Activated CD8-positive, alpha-beta memory T cell treated with anti-CD3 and anti-CD28 coated beads, Interleukin-2, amount 50 U/mL, for 4 hours (primary cell): ENCODE data around the gene FEM1A.
"Not testable (repeated sequence)": the region's sequence is repeated elsewhere in the genome, so short reads cannot be mapped to it uniquely, and the experiment has no call there.

Experiments used
- DNase-seq: peaks from one replicate; pipeline ENCODE4 v3.0.0-alpha.2; 2020

FEM1A gene

DNA sequence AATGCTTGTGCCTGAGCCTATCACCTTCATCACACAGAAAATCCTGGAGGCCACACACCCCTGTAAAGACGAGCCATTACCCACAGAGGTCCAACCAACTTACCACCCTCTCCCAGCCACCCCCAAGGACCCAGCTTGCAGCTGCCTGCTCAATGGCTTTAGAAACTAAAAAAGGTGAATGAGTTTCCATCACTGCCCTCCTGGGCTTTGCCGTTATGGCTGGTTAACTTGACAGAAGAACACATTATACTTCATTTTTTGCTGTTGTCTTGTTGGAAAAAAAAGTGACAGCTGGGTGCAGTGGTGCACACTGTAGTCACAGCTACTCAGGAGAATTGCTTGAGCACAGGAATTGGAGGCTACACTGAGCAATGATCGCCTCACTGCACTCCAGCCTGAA lies 17.4 kb upstream of the FEM1A start:
- no peak for DNase-seq

DNA sequence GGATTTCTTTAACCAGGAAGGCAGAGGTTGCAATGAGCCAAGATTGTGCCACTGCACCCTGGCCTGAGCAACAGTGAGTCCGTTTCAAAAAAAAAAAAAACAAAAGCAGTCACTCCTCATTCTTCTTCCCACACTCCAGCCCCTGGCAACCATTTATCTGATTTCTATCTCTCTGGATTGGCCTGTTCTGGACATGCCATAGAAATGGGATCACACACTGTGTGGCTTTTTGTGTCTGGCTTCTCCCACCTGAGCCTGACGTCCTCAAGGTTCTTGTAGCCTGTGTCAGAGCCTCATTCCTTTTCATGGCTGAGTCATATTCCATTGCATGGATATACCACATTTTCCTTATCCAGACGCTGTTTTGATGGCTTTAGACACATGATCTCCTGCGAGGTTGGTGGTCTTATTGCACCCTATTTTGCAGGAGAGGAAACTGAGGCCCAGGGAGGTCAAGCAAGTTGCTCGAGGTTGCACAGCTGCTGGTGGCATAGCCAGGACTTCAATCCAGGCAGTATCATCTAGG lies 15.8 kb upstream of the FEM1A start:
- DNase-seq = no peak

DNA sequence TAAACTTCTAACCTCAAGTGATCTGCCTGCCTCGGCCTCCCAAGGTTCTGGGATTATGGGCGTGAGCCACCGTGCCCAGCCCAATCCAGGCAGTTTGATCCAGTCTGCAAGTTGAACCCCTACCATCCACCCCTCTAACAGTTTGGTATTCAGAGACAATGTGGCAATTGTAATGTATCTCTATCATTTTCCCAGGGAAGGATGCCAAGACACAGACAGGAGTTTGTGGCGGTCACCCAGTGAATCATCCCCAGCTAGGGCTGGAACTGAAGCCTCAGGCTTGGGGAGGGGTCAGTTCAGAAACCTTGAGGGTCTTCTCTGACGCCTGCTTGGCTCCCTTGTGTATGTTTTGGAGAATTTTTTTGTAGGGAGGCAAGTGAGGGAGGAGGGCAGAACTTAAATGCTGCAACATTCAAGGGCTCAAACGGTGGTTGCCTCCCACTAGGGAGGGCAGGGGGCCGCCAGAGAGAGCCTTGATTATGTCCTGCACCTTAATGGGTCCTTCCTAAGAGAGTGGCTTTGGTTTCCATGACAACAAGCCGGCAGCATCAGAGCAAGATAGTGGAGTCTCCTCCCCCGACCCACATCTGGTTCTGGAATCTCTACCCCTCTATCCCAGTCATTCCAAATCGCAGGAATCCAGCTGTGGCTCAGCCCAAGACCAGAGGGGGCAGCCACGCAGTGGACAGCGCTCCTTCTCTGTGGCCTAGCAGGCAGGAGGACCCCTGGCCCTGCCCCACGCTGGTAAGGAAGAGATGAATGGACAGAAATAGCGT lies 14.9 kb upstream of the FEM1A start:
- no peak for DNase-seq

DNA sequence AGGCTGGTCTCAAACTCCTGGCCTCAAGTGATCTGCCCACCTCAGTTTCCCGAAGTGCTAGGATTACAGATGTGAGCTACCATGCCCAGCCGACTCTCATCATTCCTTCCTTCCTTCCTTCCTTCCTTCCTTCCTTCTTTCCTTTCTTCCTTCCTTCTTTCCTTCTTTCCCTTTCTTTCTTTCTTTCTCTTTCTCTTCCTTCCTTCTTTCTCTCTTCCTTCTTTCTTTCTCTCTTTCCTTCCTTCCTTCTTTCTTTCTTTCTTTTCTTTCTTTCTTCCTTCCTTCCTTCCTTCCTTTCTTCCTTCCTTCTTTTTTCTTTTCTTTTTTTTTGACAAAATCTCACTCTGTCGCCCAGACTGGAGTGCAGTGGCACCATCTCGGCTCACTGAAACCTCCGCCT lies 13.4 kb upstream of the FEM1A start:
- not testable (repeated sequence) for DNase-seq

DNA sequence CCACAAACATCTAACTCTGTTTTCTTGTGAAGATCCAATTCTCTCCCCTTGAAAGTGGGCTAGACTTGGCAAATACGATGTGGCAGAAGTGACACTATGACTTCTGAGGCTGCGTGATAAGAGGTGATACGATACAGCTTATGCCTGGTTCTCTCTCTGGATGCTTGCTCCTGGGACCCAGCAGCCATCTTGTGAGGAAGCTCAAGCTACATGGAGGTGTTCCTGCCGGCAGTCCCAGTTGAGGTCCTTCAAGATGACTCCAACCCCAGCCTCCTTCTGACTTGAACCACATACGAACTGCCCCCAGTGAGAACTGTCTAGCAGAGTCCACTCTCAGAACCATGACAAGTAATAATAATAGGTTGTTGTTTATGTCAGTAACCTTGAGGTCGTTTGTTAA lies 10.7 kb upstream of the FEM1A start:
- no peak for DNase-seq

DNA sequence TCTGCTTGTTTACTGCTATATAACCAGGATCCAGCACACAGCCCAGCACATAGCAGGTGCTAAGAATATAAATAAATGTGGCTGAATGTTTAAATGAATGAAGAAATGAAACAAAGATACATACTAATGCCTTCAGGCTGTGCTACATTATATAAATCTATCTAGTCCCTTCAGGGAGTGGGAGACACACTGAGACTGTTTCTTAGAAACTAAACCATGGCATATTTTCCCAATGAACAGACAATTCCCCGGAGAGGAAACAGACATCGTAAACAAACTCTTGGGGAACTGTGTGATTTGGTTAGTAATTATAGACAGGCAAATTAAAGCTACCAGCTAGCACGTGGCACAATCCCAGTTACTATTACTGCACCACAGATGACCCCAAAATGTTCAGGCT lies 9.7 kb upstream of the FEM1A start:
- no peak for DNase-seq

DNA sequence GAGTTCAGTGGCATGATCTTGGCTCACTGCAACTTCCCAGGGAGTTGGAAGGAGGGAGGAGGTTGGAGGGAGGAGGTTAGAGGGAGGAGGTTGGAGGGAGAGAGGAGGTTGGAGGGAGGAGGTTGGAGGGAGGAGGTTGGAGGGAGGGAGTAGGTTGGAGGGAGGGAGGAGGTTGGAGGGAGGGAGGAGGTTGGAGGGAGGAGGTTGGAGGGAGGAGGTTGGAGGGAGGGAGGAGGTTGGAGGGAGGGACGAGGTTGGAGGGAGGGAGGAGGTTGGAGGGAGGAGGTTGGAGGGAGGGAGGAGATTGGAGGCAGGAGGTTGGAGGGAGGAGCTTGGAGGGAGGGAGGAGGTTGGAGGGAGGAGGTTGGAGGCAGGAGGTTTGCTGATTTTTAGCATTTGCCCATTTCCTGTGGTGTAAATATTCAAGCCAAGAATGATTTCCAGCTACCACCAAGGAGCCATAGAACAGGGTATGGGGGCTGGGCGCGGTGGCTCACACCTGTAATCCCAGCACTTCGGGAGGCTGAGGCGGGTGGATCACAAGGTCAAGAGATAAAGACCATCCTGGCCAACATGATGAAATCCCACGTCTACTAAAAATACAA lies 5.0 kb upstream of the FEM1A start:
- DNase-seq = not testable (repeated sequence)

DNA sequence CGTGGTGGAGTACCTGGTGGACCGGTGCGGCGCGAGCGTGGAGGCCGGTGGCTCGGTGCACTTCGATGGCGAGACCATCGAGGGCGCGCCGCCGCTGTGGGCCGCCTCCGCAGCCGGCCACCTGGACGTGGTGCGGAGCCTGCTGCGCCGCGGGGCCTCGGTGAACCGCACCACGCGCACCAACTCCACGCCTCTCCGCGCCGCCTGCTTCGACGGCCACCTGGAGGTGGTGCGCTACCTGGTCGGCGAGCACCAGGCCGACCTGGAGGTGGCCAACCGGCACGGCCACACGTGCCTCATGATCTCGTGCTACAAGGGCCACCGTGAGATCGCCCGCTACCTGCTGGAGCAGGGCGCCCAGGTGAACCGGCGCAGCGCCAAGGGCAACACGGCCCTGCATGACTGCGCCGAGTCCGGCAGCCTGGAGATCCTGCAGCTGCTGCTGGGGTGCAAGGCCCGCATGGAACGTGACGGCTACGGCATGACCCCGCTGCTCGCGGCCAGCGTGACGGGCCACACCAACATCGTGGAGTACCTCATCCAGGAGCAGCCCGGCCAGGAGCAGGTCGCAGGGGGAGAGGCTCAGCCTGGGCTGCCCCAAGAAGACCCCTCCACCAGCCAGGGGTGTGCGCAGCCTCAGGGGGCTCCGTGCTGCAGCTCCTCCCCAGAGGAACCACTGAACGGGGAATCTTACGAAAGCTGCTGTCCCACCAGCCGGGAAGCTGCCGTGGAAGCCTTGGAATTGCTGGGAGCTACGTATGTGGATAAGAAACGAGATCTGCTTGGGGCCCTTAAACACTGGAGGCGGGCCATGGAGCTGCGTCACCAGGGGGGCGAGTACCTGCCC lies 708 bp downstream of the FEM1A start:
- not testable (repeated sequence) for DNase-seq

DNA sequence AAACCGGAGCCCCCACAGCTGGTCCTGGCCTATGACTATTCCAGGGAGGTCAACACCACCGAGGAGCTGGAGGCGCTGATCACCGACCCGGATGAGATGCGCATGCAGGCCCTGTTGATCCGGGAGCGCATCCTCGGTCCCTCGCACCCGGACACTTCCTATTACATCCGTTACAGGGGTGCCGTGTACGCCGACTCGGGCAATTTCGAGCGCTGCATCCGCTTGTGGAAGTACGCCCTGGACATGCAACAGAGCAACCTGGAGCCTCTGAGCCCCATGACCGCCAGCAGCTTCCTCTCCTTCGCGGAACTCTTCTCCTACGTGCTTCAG lies 1.3 kb downstream of the FEM1A start:
- DNase-seq = not testable (repeated sequence)

DNA sequence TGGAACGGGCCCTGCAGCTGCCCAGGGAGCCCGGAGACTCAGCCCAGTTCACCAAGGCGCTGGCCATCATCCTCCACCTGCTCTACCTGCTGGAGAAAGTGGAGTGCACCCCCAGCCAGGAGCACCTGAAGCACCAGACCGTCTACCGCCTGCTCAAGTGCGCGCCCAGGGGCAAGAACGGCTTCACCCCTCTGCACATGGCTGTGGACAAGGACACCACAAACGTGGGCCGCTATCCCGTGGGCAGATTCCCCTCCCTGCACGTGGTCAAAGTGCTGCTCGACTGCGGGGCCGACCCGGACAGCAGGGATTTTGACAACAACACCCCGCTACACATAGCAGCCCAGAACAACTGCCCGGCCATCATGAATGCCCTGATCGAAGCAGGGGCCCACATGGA lies 1.7 kb downstream of the FEM1A start:
- not testable (repeated sequence) for DNase-seq

DNA sequence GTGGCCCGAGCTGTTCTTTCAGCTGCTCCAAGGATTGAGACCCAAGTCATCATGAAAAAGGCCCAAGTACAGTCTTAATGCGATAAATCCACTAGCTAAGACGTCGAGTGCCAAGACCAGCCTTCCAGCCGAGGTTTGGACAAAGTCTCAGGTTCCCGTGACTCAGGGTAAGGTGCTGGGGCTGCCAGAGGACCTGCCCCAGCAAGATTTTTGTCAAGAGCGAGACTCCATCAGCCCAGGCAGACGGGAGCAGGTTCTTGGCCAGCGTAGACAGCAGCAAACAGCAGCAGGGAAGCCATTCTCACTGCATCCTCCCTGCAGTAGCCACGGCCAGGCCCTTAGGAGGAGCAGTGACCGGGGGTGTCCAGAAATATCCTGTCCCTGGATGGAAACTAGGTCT lies 3.4 kb downstream of the FEM1A start:
- DNase-seq = no peak

DNA sequence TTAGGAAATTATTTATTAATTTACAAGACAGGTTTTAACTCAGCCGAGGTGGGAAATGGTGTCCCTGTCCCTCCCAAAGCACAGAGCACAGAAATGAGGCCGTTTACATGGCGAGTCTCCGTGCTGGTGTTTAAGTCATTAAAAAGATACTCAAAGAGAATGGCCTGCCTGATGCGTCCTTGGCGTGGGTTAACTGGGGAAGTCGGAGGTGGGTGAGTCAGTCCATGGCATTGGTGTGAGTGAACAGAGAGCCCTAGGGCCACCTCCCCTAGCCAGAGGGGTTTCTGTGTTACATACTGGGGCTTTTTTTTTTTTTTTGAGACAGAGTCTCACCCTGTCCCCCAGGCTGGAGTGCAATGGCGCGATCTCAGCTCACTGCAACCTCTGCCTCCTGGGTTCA lies 3.9 kb downstream of the FEM1A start:
- no peak for DNase-seq

DNA sequence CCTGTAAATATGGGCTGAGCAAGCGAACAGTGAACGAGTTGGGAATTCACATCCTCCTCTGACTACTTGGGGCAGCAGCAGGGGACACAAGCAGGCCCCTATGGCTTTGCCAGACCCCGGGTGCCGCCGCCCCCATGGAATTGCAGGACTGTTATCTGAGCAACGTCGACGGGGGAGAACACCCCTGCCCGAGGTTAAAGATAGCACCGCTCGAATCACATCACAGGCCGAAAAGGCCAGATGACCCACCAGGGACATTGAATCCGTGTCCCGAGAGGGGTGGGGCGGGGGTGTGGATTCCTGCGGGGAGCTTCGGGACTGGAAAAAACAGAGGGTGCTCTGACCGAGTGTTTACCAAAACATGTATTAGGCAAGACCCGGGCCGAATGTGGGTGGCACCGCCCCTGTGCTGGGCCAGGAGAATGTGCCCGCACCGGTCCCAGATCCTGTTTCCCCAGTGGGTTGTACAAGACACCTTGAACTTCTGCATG lies 9.1 kb downstream of the FEM1A start:
- DNase-seq = no peak

DNA sequence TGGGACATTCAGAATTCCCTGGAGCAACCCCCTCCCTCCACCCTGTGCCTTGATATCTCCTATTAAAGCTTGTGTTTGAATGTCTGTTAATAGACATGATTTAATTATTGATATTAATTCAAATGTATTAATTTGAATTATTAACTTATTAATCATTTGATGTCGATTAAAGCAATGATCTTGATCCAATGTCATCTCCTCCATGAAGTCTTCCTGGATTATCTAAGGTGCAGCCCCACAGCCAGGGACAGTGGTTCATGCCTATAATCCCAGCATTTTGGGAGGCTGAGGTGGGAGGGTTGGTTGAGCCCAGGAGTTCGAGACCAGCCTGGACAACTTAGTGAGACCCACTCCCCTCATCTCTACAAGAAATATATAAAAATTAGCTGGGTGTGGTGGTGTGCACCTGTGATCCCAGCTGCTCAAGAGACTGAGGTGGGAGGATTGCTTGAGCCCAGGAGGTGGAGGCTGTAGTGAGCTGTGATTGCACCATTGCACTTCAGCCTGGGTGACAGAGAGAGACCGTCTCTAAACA lies 9.6 kb downstream of the FEM1A start:
- no peak for DNase-seq

DNA sequence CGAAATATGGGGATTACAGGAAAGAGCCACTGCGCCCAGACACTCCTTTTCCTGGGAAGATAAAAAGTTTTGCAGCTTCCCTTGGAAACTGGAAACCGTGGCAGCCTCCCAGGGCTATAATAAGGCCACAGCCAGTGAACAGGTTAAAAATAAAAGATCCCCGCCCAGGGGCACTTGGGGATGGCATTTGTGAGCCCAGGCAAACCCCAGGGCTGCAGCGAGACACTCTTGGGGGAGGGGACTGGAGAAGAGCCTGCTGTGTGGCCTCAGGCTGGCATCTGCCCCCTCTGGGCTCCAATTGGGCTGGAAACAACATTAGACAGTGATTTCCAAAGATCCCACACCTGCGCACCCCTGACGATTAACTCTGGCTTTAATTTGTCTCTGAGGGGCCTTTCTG lies 11.2 kb downstream of the FEM1A start:
- no peak for DNase-seq

DNA sequence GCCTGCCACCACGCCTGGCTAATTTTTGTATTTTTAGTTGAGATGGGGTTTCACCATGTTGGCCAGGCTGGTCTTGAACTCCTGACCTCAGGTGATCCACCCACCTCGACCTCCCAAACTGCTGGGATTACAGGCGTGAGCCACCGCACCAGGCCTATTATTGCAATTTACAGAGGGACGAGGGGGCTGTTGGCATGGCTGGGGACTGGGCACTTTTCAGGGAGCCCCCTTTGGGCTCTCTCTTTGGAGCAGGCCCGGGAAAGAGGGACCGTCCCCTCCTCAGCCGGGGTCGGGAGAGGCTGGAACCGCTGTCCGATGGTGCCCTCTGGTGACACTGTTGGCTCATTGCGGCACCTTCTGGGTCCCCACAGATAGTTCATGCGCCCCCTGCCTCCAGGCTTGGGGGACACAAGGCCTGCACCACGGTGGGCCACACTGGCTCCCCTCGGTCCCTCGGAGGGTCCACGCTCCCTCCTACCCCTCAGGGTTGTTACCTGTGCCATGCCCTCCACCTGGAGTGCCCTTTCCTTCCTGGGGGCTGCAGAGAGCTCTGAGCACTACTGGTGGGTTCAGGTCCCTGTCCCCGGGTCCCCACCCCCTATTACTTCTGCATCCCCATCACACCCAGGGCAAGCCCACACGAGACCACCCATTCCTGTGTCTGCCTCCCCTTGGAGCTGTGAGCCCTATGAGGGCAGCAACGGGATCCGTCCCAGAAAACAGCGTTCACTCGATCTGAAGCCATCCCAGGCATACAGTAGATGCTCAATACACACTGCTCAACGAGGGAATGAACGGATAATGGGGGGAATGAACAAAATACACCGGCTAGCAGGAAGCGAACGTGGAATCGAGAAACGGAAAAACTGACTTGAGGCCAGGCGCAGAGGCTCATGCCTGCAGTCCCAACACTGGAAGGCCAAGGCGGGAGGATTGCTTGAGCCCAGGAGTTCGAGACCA lies 12.5 kb downstream of the FEM1A start:
- DNase-seq = peak; percentile 69

DNA sequence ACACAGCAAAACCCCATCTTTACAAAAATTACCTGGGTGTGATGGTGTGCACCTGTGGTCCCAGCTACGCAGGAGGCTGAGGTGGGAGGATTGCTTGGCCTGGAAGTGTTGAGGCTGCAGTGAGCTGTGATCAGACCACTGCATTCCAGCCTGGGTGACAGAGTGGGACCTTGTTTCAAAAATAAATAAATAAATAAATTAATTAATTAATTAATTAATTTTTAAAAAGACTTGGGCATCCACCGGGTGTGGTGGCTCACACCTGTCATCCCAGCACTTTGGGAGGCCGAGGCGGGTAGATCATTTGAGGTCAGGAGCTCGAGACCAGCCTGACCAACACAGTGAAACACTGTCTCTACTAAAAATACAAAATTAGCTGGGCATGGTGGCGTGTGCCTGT lies 13.6 kb downstream of the FEM1A start:
- not testable (repeated sequence) for DNase-seq

DNA sequence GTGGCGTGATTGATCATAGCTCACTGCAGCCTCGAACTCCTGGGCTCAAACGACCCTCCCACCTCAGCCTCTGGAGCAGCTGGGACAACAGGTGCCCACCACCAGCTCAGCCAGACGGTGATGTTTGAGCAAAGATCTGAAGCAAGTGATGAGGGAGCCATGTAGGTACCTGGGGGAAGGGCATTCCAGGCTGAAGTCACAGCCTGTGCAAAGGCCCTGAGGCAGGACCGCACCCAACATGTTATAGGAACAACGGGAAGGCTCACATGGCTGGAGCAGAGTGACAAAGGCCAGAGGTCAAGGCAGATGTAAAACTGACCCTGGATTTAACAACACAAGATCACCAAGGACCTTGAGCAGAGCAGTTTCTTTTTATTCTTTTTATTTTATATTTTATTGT lies 14.8 kb downstream of the FEM1A start:
- DNase-seq = no peak

DNA sequence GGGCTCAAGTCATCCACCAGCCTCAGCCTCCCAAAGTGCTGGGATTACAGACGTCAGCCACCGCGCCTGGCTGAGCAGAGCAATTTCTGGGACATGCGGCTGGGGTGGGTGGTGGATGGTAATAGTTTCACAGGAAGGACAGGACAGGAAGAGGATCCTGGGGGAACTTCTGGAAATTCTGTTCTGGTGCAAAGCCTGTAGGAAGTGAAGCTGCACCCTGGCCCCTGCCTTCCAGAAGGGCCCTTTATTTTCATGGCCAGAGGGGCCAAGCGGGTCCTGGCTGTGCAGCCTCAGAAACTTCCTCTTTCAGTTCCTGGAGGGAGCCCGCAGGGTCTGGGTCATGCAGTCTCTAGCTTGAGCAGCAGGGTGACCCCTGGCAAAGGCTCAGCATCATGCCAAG lies 15.7 kb downstream of the FEM1A start:
- DNase-seq = no peak

DNA sequence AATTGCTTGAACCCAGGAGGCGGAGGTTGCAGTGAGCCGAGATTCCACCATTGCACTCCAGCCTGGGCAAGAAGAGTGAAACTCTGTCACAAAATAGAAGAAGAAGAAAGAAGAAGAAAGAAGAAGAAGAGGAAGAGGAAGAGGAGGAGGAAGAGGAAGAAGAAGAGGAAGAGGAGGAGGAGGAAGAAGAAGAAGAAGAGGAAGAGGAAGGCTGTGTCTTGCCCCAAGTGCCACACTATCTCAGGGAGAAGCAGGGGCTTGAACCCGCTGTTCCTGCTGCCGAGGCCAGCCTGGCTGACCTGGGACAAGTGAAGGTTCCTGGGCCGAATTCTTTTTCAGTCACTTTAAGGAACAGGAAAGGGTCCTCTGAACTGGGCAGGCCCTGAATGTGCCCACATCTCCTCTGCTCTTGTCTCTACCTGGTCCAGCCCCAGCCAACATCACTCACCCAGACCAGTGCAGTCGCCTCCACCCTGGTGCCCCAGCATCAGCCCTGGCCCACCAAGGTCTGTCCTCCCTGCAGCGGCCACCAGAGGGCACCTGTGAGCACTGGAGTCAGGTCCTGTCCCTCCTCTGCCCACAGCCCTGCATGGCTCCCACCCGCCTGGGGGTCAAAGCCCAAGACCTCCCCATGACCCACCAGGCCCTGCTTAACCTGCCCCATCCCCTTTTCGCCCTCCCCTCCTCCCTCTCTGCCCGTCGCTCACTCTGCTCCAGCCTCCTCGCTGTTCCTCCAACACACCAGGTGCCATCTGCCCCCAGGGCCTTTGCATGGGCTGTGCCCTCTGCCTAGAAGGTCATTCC lies 20.0 kb downstream of the FEM1A start:
- peak; percentile 92 for DNase-seq
